Activated CD8-positive, alpha-beta memory T cell treated with anti-CD3 and anti-CD28 coated beads, Interleukin-2, amount 50 U/mL, for 48 hours (primary cell): ENCODE results near the gene CLIP1.
"Not testable (repeated sequence)": the region's sequence is repeated elsewhere in the genome, so short reads cannot be mapped to it uniquely, and the experiment has no call there.

Experiments used
- DNase-seq: peaks from one replicate; pipeline ENCODE4 v3.0.0-alpha.2; 2020

Gene CLIP1

DNA sequence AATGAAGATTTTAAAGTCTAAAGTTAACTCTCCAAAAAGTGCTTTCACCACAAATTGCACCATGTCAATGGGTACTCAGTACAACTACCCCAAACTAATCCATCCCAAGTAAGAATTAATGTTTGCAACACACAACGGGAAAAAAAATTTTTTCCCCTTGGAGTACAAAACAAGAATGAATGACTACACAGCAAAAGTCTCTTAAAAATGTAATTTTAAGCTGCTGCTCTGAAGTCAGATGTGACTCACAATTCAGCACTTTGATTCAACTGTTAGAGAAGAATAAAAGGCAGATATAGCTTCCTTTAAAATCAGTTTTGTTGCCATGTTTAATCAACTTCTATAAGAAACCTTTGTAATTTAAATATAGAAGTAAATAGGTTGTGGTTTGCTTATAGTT, 113.7 kb downstream of the CLIP1 start:
- no peak for DNase-seq

- no peak for DNase-seq
Measured at GRCh38 chr12:122306407-122306806, 116.1 kb downstream of the CLIP1 start.

DNA sequence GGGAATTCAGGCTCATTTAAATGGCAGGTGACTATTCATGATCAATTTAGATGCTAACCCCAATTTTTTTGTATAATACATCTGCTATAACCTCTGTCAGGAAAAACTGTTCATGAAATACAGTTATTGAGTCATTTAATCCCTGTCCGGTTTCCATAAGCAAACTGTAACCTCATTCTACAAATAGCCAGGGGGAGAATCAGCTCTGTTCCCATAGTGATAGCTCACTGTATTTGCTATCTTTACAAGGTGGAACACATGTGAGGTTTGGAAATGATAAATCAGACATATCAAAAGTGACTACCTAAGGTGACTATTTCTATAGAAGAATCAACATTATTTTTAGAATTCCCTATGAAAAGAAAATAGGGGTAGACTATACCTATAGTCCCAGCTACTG, 117.5 kb downstream of the CLIP1 start:
- no peak for DNase-seq

DNA sequence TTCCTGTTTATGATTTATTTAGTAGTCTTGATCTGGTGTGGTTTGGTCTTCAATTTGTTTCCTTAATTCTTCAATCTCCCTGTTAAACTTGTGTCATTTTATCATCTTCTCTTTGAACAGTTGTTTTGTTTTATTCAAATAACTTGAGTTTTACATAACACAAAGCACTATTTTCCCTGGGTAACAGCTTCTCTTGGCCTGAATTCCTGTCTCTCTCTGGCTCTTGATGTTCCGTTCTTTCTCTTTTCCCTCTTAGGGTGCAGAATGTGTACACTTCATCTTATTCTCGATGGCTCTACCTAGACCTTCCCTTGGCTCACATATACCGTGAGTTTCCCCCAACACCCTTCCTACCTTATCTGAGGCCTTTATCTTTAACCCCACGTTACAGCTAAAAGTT, 119.4 kb downstream of the CLIP1 start:
- no peak for DNase-seq

DNA sequence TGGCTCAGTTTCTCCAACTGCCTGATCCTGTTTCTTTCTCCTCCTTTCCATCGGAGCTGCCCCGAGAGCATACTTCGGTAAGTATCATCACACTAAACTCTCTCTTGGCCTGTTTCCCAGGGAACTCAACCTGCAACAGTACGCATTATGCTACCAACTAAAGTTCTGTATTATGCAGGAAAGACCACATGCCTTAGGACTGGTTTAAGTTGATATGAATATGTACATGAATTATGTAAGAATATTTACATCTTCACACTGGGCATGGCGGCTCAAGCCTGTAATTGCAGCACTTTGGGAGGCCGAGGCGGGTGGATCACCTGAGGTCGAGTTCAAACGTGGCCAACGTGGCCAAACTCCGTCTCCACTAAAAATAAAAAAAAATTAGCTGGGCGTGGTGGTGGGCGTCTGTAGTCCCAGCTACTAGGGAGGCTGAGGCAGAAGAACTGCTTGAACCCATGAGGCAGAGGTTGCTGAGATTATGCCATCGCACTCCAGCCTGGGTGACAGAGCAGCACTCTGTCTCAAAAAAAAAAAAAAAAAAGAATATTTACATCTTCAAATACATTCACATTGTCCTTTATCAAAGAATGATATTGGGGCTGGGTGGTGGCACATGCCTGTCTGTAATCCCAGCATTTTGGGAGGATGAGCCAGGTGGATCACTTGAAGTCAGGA, 124.3 kb downstream of the CLIP1 start:
- DNase-seq: no peak

DNA sequence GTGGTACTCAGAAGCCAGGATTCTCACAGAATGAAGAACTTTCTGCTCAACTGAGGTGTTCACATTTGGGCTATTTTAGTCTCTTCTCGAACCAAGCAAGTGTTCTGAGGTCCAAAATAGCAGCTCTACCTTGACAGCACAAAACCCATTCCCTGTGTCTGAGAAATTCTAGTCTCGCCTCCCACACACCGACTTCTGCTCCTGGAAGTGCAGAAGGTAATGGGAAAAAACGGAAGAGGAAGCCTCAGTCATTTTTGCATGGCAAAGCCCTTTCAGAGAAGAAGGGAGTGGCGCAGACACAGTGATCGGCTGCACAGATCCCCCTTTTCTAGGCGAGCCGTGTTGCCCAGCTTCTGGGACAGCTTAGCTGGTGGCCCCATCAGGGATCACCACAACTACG, 125.0 kb downstream of the CLIP1 start:
- no peak for DNase-seq

DNA sequence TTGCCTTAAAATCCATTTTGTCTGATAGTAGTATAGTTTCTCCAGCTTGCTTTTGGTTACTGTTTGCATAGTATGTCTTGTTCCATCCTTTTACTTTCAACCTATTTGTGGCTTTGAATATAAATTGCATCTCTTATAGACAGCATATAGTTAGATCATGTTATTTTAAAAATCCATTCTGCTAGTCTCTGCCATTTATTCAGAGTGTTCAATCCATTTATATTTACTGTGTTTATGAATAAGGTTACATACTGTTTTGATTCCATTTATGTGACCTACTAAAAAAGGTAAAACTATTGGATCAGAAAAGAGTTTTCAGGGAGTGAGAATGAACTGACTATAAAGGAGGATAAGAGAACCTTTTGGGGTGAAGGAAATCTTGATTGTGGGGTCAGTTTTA, 126.6 kb downstream of the CLIP1 start:
- DNase-seq: no peak

DNA sequence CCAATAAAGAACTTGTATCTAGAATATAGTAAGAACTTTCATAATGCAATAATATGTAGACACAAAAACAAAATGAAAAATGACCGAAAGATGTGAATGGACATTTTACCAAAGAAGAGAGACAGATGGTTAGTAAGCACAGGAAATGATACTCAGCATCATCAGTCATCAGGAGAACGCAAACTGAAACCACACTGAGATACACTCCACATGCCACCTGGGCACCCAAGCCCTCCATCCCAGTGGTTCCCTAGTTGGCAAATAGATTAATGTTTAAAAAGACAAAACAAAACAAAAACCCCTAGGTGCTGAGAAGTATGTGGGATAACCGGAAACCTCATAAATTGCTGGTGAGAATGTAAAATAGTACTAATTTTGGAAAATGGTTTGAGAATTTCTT, 129.4 kb downstream of the CLIP1 start:
- DNase-seq: no peak

DNA sequence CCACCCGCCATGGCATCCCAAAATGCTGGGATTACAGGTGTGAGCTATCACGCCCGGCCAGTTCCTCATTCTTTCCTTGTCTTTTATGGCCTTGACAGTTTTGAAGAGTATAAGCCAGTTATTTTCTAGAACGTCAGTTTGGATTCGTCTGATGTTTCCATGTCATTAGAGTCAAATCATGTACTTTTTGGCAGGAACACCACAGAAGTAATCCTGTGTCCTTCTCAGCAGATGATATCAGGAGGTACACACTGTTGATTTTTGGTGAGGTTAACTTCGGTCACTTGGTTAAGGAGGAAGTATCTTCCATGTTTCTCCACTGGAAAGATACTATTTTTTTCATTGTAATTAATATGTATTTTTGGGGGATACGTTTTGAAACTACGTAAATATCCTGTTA, 131.0 kb downstream of the CLIP1 start:
- no peak for DNase-seq

DNA sequence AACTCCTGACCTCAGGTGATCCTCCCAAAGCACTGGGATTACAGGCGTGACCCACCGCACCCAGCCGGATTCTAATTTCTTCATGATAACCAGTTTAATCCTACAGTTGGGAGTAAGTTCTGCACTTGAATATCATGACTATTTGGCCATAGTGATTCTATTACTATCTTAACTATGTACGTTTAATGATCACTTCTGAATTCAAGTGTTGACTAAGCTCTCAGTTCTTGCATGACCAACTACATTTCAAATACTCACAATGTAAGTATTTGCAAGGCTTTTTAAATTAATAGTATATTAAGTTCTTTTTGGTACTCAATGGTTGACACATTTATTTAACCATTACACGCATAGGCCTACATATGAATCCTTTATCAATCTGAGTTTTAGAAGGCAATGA, 138.8 kb downstream of the CLIP1 start:
- no peak for DNase-seq

GRCh38 chr12:122282061-122282460, 140.4 kb downstream of the CLIP1 start:
- no peak for DNase-seq

DNA sequence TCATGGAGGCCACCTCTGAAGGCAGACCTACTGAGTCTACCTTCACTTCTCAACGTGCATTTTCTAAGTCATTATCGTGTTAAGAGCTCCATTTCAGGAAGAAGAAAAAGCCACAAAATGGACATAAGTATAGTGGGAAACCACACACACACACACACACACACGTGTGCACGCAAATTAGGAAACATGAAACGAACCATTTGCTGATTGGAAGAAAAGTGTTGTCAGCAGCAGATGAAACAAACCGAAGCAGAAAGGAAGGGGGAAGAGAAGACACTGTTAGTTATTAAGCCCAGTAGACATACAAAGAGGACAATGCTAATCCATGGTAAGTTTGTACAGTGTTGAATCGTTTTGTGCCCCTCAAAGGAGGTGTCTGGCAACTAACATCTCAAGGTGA, 146.2 kb downstream of the CLIP1 start:
- DNase-seq: no peak

DNA sequence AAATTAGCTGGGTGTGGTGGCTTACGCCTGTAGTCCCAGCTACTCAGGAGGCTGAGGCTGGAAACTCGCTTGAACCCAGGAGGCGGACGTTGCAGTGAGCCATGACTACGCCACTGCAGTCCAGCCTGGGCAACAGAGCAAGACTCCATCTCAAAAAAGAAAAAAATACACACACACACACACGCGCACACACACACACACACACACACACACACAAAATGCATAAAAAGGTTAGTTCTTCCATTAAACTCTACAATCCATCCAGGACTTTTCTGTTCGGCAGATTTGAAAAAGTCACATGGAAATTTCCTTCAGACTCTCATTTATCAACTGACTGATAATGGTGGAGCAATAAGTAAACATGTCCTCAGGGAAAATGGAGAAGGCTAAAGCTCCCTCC, 147.0 kb downstream of the CLIP1 start:
- DNase-seq: no peak

GRCh38 chr12:122266230-122266901, 156.1 kb downstream of the CLIP1 start, which contains the start of gene VPS33A:
VPS33A (minus strand) TSS chr12:122266494; CDS start chr12:122266408, 86 bp downstream.
- DNase-seq: peak; percentile 99

DNA sequence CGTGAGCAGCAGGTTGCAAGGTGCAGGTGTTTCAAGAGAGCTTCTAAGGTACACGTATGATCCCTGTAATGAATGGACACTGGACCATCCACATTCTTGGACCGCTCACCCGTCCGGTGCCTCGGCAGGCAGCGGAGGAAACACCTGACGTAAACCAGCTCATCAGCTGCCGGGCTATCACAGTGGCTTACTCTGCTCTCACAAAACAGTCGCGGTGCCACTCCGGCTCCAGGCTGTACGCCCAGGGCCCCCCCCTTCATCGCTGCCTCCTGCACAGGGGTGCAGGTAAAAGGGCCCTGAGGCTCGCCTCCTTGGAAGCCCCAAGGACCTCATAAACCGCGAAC, 156.6 kb downstream of the CLIP1 start:
- peak; percentile 74 for DNase-seq

DNA sequence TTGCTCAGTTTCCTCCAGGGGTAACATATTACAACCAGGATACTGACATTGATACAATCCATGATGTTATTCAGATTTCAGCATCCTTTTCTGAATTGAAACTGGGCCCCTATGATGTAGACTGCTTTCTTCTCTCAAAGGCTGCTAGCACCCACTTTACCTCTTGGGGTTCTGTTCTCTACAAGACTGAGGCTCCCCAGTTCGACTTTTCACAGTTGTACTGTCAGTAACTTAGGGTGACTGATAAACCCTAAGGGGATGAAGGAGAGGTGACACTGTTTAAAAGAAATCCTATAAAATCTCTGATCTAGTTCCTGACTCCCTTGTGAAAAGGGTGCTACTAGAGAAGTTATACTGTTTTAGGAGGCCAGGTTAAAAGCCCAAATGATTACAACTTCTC, 157.0 kb downstream of the CLIP1 start:
- DNase-seq: peak; percentile 22

GRCh38 chr12:122260735-122261134, 161.7 kb downstream of the CLIP1 start:
- not testable (repeated sequence) for DNase-seq

DNA sequence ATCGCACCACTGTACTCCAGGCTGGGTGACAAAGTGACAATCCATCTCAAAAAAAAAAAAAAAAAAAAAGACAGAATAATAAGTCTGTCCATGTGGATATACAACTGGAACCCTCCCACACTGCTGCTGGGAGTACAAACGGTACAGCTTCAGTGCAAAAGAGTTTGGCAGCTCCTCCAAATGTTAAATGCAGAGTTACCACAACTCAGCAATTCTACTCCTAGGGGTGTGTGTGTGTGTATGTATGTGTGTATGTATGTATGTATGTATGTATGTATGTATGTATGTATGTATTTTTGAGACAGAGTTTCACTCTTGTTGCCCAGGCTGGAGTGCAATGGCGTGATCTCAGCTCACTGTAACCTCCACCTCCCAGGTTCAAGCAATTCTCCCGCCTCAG, 163.5 kb downstream of the CLIP1 start:
- not testable (repeated sequence) for DNase-seq

DNA sequence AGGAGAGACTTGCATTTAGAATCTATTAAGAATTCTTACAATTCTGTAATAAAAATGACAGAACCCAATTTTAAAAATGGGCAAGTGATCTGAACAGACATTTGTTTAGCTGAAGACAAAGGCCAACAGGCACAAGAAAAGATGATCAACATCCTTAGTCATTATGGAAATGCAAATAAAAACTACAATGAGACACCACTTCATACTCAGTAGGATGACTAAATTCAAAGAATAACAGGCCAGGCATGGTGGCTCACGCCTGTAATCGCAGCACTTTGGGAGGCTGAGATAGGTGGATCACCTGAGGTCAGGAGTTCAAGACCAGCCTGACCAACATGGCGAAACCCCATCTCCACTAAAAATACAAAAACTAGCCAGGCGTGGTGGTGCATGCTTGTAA, 164.0 kb downstream of the CLIP1 start:
- not testable (repeated sequence) for DNase-seq

GRCh38 chr12:122250536-122250935, 171.9 kb downstream of the CLIP1 start:
- DNase-seq: no peak

DNA sequence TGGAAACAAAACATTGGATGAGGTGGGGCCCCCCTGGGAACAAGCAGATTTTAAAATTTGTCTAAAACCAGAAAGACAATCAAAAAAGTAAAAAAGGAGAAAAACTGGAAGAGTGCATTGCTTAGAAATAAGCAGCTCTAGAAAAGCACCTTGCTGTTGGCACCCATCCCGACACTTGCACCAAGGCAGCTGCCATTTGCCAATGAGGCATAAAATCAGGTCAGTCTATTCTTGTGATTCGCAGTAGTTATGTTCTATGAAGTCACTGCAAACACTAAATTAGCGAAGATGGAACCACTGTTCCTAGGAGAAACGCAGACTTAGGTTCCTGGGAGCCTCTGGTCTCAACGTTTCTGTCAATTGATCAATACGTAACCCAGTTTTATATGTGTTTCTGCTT, 172.4 kb downstream of the CLIP1 start:
- no peak for DNase-seq

DNA sequence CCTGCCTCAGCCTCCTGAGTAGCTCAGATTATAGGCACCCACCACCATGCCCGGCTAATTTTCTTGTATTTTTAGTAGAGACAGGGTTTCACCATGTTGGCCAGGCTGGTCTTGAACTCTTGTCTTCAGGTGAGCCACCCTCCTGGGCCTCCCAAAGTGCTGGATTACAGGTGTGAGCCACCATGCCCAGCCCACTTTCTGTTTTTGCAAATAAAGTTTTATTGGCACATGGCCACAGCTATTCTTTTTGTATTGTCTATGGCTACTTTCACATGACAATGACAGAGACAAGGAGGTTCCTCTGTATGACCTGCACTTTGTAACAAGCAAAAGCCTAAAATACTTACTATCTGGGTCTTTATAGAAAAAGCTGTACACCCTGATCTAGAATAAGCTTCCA, 176.9 kb downstream of the CLIP1 start:
- DNase-seq: no peak

- DNase-seq: no peak
Measured at GRCh38 chr12:122244565-122245371, 177.7 kb downstream of the CLIP1 start.

- DNase-seq: no peak
Measured at GRCh38 chr12:122243965-122244364, 178.5 kb downstream of the CLIP1 start.
